ENCODE data around the gene VMP1. TPM values are rescaled to one million over a fixed set of nuclear protein-coding genes. Genes with fewer than 3 reads are reported as not detected.
A peak's percentile ranks its signal among the peaks of the same experiment; 100 is the strongest.
"Not testable (repeated sequence)": the region's sequence is repeated elsewhere in the genome, so short reads cannot be mapped to it uniquely, and the experiment has no call there.

VMP1 gene
- total RNA-seq, 1 experiment from 2014 or later = 107 TPM

DNA sequence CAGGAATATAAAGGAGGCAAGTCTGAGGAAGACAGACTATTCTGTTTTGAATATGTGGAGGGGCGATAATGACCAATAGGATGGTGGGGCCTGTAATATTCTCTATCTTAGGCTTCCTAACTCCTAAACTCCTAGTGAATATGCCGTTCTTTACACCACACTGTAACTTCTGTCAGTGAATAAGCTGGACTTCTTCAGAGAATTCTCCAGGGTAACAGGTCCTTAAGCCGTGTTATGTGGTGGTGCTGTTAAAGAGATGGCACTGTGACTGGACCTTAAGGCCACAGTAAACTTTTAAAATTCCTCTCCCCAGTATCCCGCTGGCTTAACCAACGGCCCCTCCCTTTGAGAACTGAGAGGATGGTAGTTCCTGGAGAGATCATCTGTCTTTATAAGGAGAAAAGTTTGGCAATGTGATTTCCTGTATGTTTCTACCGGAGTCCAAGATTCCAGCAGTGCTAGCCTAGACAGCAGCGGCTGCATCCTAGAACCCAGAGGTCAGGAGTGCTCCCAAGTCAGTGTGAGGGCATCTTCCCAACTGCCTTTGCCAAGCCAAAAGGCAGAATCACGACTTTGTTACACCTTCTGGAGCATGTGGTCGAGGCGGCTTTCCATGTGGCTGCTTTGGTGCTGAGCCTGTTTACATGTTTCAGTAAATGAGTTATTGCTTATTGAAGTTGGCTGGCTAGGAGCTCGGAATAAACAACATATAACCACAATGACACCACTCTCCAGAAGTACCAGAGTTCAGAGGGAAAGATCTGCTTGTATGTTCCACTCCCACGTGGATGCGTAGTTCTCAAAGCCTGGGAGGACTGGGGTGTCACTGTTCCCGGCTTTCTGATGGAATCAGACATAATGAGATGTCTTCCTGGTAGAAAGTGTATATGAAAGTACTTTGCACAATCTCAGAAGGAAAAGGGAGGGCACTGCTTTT lies 144.3 kb downstream of the VMP1 start:
- no peaks in the 10 kb centered on the region for H3K36me3 ChIP-seq (ENCODE audit: insufficient read depth, low read length, poor library complexity, severe bottlenecking)
- H3K4me1 ChIP-seq (ENCODE audit: insufficient read depth, low read length, poor library complexity, severe bottlenecking) = no peaks in the 10 kb centered on the region
- intact Hi-C loops (cut with micrococcal nuclease; ENCODE audit: unreplicated experiment) = no loop called here
- no peak for DNase-seq (ENCODE audit: low spot score)
- CTCF ChIA-PET = no interaction called here
- no peak overlapping the region for H3K4me3 ChIP-seq (ENCODE audit: low read depth, low read length, poor library complexity, severe bottlenecking)
- BruUV-seq (replicated peaks) = no TSS peak
- H3K27me3 ChIP-seq (replicated peaks; ENCODE audit: insufficient read depth, low read depth, low read length, poor library complexity) = no peaks in the 10 kb centered on the region
- H3K27ac ChIP-seq (ENCODE audit: low read depth, low read length, poor library complexity, severe bottlenecking) = no peak overlapping the region
- POLR2A ChIA-PET (ENCODE audit: low non-redundant PET) = no interaction called here
- TF ChIP-seq, protein P1, sequence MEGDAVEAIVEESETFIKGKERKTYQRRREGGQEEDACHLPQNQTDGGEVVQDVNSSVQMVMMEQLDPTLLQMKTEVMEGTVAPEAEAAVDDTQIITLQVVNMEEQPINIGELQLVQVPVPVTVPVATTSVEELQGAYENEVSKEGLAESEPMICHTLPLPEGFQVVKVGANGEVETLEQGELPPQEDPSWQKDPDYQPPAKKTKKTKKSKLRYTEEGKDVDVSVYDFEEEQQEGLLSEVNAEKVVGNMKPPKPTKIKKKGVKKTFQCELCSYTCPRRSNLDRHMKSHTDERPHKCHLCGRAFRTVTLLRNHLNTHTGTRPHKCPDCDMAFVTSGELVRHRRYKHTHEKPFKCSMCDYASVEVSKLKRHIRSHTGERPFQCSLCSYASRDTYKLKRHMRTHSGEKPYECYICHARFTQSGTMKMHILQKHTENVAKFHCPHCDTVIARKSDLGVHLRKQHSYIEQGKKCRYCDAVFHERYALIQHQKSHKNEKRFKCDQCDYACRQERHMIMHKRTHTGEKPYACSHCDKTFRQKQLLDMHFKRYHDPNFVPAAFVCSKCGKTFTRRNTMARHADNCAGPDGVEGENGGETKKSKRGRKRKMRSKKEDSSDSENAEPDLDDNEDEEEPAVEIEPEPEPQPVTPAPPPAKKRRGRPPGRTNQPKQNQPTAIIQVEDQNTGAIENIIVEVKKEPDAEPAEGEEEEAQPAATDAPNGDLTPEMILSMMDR (conservative IDR thresholded peaks at IDR 0.05; ENCODE audit: low read depth, low read length) = no peak
- no peak for TF ChIP-seq EZH2 (IDR thresholded peaks at IDR 0.05; ENCODE audit: borderline replicate concordance, low read depth, low read length, poor library complexity, severe bottlenecking)
- H3K9me3 ChIP-seq (ENCODE audit: low read depth, low read length, poor library complexity, severe bottlenecking) = no peaks in the 10 kb centered on the region

DNA sequence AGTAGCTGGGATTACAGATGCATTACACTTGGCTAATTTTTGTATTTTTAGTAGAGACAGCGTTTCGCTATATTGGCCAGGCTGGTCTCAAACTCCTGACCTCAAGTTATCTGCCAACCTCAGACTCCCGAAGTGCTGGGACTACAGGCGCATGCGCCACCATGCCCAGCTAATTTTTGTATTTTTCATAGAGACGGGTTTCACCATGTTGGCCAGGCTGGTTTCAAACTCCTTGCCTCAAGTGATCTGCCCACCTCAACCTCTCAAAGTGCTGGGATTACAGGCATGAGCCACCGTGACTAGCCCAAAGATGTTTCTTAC lies 145.4 kb downstream of the VMP1 start:
- DNase-seq (ENCODE audit: low spot score); H3K27ac ChIP-seq (ENCODE audit: low read depth, low read length, poor library complexity, severe bottlenecking); H3K36me3 ChIP-seq (ENCODE audit: insufficient read depth, low read length, poor library complexity, severe bottlenecking); H3K9me3 ChIP-seq (ENCODE audit: low read depth, low read length, poor library complexity, severe bottlenecking); H3K4me1 ChIP-seq (ENCODE audit: insufficient read depth, low read length, poor library complexity, severe bottlenecking); H3K4me3 ChIP-seq (ENCODE audit: low read depth, low read length, poor library complexity, severe bottlenecking); intact Hi-C loops (cut with micrococcal nuclease; ENCODE audit: unreplicated experiment); POLR2A ChIA-PET (ENCODE audit: low non-redundant PET); BruUV-seq (replicated peaks); H3K27me3 ChIP-seq (replicated peaks; ENCODE audit: insufficient read depth, low read depth, low read length, poor library complexity): not testable (repeated sequence)
- CTCF ChIA-PET = interaction anchor here (1.2 kb wide), 1 partner anchor 99 kb away, joined by 3 read pairs; no protein-coding TSS in a partner anchor

DNA sequence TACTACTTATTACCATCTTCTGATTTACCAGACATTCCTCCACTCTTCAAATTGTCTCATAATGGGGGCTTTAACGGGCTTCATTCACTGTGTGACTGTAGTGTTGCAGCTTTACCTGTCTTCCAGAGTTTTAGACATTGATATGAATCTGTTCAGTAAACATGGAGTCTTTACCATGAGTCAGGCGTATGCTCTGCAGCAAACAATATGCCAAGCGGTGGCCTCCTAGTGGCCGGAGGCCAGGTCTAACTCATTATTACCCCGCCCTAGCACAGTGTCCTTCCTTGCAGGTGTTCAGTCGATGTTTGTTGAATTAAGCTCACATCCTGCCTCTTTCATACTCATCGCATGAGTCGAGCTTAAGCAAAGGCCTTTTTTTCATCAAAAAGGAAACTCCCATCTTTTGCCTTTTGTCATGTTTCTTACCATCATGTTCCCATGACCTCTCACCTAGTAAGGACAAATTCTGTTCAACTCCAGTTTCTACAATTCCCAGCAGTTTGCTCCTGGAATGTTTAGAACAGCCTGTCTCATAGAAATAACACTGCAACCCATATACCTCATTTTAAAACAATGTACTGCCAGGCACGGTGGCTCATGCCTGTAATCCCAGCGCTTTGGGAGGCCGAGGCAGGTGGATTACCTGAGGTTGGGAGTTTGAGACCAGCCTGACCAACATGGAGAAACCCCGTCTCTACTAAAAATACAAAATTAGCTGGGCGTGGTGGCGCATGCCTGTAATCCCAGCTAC lies 145.9 kb downstream of the VMP1 start:
- no peak for DNase-seq (ENCODE audit: low spot score)
- ChIA-PET POLR2A (ENCODE audit: low non-redundant PET) (no interaction called here), CTCF (interaction anchor here (0.6 to 1.2 kb wide), 2 partner anchors 91 to 100 kb away, joined by 3 read pairs; no protein-coding TSS in a partner anchor)
- intact Hi-C loops (cut with micrococcal nuclease; ENCODE audit: unreplicated experiment) = no loop called here
- Histone ChIP-seq H3K4me1 (ENCODE audit: insufficient read depth, low read length, poor library complexity, severe bottlenecking) (peaks cover 1% of the 10 kb centered on the region), H3K27me3 (replicated peaks; ENCODE audit: insufficient read depth, low read depth, low read length, poor library complexity) (no peaks in the 10 kb centered on the region), H3K27ac (ENCODE audit: low read depth, low read length, poor library complexity, severe bottlenecking) (no peak overlapping the region), H3K9me3 (ENCODE audit: low read depth, low read length, poor library complexity, severe bottlenecking) (no peaks in the 10 kb centered on the region), H3K36me3 (ENCODE audit: insufficient read depth, low read length, poor library complexity, severe bottlenecking) (no peaks in the 10 kb centered on the region), H3K4me3 (ENCODE audit: low read depth, low read length, poor library complexity, severe bottlenecking) (no peak overlapping the region)
- no peak for TF ChIP-seq EZH2 (IDR thresholded peaks at IDR 0.05; ENCODE audit: borderline replicate concordance, low read depth, low read length, poor library complexity, severe bottlenecking)
- TF ChIP-seq, protein P1 (conservative IDR thresholded peaks at IDR 0.05; ENCODE audit: low read depth, low read length) = peak; percentile 41; the same call in 1 of the 2 replicates
- no TSS peak for BruUV-seq (replicated peaks)

- H3K4me1 ChIP-seq (ENCODE audit: insufficient read depth, low read length, poor library complexity, severe bottlenecking); H3K27ac ChIP-seq (ENCODE audit: low read depth, low read length, poor library complexity, severe bottlenecking); H3K4me3 ChIP-seq (ENCODE audit: low read depth, low read length, poor library complexity, severe bottlenecking); BruUV-seq (replicated peaks); H3K9me3 ChIP-seq (ENCODE audit: low read depth, low read length, poor library complexity, severe bottlenecking); H3K27me3 ChIP-seq (replicated peaks; ENCODE audit: insufficient read depth, low read depth, low read length, poor library complexity); H3K36me3 ChIP-seq (ENCODE audit: insufficient read depth, low read length, poor library complexity, severe bottlenecking); DNase-seq (ENCODE audit: low spot score); intact Hi-C loops (cut with micrococcal nuclease; ENCODE audit: unreplicated experiment): not testable (repeated sequence)
- ChIA-PET CTCF (interaction anchor here (0.6 to 1.2 kb wide), 4 partner anchors 92 to 147 kb away, joined by 3 to 10 read pairs (median 4); partner anchors contain the start of genes PTRH2 and VMP1), POLR2A (ENCODE audit: low non-redundant PET) (interaction anchor here (0.7 kb wide), 1 partner anchor 235 kb away, joined by 3 read pairs; no protein-coding TSS in a partner anchor)
Observed at GRCh38 chr17:59853919-59854729, 146.7 kb downstream of the VMP1 start.

Measured in A673 (cell line).